Activated CD8-positive, alpha-beta memory T cell treated with anti-CD3 and anti-CD28 coated beads for 24 hours (primary cell): Measurements from ENCODE around the gene CENPP.

Source experiments
- DNase-seq: peaks from one replicate; pipeline ENCODE4 v3.0.0-alpha.2; 2020

Gene CENPP

GRCh38 chr9:92315456-92315855 is 10.3 kb upstream of the CENPP start:
- DNase-seq = no peak

GRCh38 chr9:92324431-92324830 is 1.3 kb upstream of the CENPP start:
- DNase-seq = no peak

- DNase-seq = no peak
Measured at GRCh38 chr9:92324889-92325268, 874 bp upstream of the CENPP start.

GRCh38 chr9:92325991-92326500 is 293 bp downstream of the CENPP start:
- no peak for DNase-seq

GRCh38 chr9:92327283-92327850 is 1.6 kb downstream of the CENPP start:
- DNase-seq = no peak

GRCh38 chr9:92328225-92328624 is 2.5 kb downstream of the CENPP start:
- DNase-seq = no peak

- DNase-seq = no peak
Measured at GRCh38 chr9:92332577-92333281, 7.0 kb downstream of the CENPP start.

- DNase-seq = no peak
Measured at GRCh38 chr9:92333282-92333634, 7.5 kb downstream of the CENPP start.

- DNase-seq = no peak
Measured at GRCh38 chr9:92341578-92341977, 15.8 kb downstream of the CENPP start.

DNA sequence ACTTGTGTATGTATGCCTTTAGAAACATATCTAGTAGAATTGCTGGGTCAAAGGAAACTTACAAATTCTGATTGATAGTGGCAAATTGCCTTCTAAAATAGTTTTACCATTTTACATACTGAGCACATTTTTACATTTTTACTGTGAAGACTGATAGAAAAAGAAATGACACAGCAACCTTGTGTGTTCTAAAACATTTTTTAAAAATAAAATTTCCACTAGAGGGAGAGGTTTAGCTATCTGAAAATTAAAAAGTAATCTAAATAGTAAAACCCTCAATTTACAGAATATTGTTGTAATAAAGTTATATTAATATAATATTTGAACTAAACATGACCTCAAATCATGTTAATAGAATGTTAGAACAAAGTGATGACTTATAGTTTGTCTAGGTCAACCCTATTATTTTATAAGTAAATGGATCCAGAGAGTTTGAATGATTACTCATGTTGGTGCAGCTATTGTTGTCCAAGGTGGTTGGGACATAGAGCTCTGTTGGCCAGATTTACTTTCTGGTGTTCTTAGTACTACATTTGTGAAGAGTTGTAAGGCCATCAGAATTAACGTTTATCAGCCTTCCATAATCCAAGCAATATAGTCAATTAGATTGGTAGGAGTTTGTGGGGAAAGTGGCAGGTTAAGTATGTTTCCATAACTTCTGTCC is 17.2 kb downstream of the CENPP start:
- no peak for DNase-seq

GRCh38 chr9:92345582-92345981 is 19.8 kb downstream of the CENPP start:
- no peak for DNase-seq

GRCh38 chr9:92349771-92350739 is 24.3 kb downstream of the CENPP start:
- DNase-seq = no peak

DNA sequence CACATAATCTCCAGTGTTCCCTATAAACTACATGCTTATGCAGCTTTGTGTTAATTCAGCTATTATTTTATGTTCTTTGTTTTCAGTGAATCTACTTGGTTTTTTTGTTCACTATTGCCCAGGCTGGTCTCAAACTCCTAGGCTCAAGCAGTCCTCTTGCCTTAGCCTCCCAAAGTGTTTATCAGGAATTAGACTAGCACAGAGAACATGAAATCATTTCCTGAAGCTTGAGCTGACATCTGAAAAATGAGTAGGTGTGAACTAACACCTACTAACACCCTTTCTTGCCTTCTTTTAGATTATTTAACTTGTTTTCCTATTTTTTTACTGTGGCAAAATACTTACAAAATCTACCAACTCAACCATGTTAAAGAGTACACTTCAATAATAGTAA is 25.0 kb downstream of the CENPP start:
- DNase-seq = no peak

- DNase-seq = no peak
Measured at GRCh38 chr9:92353051-92353450, 27.3 kb downstream of the CENPP start.

GRCh38 chr9:92359394-92359995 is 33.7 kb downstream of the CENPP start:
- DNase-seq = no peak

DNA sequence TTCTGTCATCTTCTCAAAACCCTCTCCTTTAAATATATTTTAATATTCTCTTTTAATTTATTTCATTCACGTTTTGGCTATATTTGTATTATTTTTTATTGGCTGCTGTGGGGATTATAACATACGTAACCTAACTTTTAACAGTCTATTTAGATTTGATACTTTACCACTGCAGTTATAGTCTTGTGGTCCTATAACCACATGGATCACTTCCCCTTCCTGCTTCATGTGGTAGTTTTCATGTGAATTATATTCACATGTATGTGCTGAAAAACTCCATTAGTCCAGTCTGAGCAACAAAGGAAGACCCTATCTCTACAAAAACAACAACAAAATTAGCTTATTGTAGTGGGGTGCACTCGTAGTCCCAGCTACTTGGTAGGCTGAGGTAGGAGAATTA is 34.3 kb downstream of the CENPP start:
- no peak for DNase-seq

DNA sequence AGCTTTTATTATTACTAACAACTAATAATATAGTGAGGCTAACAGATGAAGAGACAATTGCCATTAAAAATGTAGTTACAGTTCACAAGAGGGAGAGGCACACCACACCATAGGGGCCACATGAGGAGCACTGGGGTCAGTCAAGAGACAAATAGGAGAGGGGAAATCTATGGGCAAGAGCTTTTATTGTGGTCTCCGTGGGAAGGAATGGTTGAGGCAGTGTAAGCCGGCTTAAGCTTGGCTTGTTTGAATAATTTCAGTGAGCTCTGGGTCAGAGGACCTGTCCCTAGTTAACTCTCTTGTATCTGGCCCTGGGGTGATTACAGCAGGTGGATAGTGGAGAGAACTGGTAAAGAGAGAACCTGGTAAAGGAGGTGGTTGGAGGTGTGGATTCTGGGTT is 43.3 kb downstream of the CENPP start:
- DNase-seq = no peak

- DNase-seq = no peak
Measured at GRCh38 chr9:92373167-92373566, 47.4 kb downstream of the CENPP start.

DNA sequence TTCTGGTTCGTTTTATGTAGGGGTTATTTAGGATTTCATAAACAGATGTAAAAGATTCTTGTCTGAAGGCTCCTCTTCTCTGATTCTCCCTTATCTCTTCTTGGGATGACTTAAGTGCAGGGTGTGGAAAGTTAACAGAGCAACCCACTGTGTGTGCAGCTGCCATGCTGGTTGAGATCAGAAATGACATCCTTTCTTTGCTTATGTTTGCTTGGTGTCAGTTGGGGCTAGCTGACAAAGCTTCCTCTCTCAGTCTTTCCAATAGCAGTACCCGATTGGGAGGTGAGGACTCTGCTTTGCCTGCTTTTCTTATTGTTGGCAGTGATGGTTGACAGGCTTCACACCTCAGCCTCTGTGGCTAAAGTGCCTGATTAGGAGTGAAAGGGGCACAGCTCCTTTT is 52.1 kb downstream of the CENPP start:
- DNase-seq = no peak

DNA sequence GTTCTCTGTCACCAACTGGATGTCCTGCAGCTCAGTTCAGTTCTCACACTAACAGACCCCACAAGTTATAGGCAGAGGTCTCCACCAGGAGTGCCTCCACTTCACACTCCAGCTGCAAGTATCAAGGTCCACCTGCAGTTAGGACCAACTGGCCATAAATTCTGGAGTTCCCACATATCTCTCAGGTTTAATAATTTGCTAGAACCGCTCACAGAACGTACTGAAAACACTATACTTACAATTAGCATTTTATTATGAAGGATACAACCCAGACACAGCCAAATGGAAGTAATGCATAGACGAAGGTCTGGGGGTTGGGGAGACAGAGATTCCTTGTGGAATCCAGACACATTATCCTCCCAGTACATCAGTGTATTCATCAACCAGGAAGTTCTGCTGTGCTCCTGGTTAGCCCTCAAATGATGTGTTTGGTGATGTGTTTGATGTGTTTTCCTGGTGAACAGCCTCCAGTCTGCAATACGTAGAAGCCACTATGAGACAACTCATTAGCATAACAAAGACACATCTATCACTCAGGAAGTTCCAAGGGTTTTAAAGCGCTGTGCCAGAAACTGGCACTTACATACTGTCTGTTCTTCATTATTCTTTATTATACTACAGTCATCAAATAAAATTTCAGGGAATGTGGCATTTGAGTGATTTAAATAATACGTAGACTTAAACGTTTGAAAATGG is 53.3 kb downstream of the CENPP start:
- DNase-seq = no peak

DNA sequence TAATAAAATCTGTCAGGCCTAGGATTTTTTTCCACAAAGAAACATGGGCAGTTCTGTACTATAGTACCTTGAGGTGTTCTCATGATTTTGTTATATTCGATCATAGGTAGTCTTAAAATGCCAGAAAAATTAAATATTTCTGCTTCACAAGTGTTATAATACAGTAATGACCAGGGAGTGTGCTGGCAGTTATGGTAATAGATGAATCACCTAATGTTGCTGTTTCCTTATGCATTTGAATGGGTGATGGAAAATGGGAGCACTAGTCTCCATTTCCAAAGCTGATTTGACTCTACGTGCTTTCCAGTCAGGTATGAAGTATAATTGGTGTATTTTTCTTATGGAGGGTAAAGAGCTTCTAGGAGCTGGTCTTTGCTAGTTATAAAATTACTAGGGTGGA is 54.9 kb downstream of the CENPP start:
- no peak for DNase-seq

DNA sequence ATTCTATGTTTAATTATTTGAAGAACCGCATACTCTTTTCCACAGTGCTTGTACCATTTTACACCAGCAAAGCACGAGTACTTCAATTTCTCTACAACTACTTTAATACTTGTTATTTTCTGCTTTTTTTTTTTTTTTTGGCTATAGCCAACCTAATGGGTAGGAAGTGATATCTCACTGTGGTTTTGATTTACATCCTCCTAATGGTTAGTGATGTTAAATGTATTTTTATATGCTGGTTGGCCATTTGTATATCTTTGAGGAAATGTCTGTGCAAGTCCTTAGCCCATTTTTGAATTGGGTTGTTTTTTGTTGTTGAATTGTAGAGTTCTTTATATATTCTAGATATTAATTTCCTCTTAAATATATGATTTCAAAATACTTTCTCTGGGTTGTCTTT is 56.0 kb downstream of the CENPP start:
- no peak for DNase-seq
